AG09319 (cell line): ENCODE results near the gene ABCA4.

Experiments
- DNase-seq: peaks from one replicate; pipeline ENCODE4 v3.0.0-alpha.2; 2010; ENCODE audit warnings: low read depth; ENCODE audit errors: extremely low read depth
- TF ChIP-seq, protein P1 (sequence below): IDR thresholded peaks from 2 replicates; pipeline ENCODE4 v1.5.1; 2011; ENCODE audit warnings: low read depth, mild to moderate bottlenecking, inconsistent platforms, low read length, moderate library complexity

ABCA4 gene

DNA sequence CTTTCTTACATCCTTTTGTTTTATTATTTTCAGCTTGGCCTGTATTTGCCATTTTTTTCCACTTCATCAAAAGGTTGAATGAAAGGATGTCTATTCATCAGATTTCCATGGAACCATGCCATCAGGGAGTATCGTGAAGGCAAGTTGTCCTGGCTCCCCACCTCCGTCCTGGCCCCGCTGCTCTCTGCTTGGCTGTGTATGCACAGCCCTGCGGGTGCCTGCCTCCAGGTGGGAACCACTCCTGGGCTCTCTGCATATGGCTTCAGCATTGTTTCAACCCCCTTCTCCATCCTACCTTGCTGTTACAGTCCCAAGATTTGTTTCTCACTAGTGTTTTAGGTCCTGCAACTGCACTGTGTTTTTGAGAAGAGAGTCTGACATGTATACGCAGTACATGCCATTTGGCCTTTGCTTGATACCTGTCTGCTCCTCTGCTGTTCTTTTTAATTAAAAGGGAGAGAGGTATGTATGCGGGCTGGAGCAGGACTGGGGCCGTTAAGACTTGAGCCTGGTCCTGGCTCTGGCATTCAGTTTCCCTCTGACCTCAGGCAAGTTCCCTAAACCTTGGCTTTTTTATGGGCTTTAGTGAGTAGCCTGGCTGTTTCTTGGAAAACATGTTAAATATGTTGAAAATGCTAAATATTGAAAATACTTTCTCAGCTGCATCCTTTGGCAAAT, 141.8 kb downstream of the ABCA4 start:
- no peak for DNase-seq
- TF ChIP-seq, protein P1, sequence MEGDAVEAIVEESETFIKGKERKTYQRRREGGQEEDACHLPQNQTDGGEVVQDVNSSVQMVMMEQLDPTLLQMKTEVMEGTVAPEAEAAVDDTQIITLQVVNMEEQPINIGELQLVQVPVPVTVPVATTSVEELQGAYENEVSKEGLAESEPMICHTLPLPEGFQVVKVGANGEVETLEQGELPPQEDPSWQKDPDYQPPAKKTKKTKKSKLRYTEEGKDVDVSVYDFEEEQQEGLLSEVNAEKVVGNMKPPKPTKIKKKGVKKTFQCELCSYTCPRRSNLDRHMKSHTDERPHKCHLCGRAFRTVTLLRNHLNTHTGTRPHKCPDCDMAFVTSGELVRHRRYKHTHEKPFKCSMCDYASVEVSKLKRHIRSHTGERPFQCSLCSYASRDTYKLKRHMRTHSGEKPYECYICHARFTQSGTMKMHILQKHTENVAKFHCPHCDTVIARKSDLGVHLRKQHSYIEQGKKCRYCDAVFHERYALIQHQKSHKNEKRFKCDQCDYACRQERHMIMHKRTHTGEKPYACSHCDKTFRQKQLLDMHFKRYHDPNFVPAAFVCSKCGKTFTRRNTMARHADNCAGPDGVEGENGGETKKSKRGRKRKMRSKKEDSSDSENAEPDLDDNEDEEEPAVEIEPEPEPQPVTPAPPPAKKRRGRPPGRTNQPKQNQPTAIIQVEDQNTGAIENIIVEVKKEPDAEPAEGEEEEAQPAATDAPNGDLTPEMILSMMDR: no peak

DNA sequence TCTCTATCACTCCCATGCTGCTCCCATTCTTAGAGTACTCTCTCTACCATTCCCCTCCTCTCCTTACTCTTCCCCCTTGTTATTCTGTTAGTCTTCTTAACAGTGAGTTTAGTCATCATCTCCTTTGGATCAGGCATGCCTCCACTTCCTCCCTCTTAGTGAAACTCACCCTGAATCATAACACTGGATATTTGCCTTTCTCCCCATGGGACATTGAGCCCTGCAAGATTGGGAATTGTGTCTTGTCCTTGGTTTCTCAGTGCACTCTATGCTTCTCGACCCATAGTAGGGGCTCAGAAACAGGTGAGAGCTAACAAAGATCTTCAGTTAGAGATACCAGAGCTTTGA, 143.4 kb downstream of the ABCA4 start:
- TF ChIP-seq, protein P1: no peak
- no peak for DNase-seq

DNA sequence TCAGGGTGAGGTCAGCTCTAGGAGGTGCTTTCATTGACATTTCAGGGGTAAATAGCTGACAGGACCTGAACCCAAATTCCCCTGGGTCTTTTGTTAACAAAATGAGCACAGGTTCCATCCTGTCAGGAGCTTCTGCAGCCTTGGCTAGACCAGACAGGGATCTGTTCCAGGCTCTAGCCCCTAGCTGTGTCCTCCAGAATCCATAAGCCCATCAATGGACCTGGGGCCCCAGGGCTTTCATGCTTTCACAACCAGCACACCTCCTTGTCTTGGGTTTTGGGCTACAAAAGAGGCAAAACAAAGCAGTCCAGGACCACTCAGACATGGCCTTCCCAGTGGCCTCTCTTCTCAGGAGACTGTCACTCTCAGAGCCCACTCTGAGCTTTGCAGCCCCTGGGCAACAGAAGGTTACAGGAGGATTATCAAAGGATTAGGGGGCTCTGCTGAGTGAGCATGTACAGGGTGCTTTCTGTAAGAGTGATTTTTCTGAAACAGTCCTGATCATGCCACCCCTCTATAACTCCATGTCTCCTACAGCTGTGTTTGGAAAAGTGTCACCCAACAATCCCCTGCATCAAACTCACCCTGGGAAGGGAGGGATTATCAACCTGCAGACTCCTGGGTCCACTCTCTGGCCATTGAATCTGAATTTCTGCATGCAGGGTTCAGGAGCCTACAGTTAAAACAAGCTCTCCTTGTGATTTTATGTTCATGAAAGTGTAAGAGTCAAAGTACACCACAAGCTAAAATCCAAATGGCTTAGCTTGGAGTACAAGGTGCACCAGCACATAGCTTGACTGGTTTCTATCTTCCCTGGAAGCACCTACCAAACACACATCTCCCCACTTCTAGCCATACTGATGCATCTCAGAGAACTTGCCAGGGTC, 144.0 kb downstream of the ABCA4 start:
- DNase-seq: no peak
- TF ChIP-seq, protein P1: no peak

DNA sequence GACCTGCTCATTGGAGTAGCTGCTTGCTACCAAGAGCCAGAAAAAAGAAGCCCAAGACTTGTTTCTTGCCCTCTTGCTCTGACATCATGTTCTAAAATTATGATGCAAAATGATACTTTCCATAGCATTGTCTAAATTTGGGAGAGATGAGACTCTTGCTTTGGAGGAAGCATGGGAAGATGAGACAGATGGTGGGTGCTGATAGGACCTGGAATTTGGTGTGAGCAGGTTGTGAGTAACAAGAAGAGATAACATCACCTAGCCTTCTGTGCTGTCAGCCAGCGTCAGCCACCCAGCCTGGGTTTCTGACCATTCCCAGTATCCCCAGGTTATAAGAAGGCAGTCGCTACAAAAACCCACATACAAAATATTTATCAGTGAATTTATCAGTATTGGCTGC, 144.7 kb downstream of the ABCA4 start:
- no peak for DNase-seq
- TF ChIP-seq, protein P1: no peak

DNA sequence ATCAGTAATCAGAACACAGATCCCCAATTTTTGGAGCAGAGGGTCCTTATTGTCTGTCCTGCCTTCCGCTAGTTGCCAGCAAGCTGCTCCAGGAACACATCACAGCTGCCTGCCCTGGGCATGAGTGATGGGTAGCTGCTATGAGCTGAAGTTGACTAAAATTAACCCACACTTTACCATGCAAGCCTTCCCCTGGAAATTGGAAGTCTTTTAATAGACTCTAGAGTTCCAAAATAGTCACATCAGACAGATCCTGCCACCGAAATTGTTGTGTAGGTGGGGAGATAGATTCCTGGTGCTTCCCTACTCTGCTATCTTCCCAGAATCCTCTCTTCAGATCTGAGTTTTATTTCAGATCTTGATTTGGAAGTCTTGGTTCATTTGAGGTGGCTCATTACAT, 148.6 kb downstream of the ABCA4 start:
- TF ChIP-seq, protein P1: no peak
- no peak for DNase-seq

DNA sequence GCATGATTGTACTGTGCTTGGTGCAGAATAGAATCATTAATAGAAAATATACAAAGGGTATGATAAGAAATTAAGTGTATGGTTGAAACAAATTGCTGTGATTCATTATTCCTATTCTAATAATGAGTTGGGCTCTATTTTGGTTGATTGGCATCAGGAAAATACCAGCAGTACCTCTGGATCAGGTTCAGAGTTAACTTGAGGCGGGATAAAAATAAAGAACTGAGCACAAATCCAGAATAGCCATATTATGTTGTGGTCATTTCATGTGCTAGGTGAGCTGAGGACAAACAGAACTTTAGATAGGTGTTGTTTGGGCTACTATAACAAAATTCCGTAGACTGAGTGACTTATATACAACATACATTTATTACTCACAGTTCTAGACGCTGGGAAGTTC, 151.1 kb downstream of the ABCA4 start:
- no peak for DNase-seq
- TF ChIP-seq, protein P1: no peak

DNA sequence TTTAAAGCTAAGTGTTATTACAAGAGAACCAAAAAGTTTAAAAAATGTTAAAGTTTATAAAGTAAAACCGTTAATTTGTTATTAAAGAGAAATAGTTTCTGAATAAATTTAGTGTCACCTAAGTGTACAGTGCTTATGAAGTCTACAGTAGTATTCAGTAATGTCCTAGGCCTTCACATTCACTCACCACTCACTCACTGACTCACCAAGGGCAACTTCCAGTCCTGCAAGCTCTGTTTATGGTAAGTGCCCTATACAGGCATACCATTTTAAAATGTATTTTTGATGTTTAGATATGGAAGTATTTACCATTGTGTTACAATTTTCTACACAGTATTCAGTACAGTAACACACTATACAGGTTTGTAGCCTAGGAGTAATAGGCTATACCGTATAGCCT, 151.6 kb downstream of the ABCA4 start:
- TF ChIP-seq, protein P1: no peak
- DNase-seq: no peak
